BJ (cell line): ENCODE measurements around the gene TRMU. TPM values are rescaled to one million over a fixed set of nuclear protein-coding genes. Genes with fewer than 3 reads are reported as not detected.

Experiments used
- CTCF ChIA-PET: fragments of 350-600 bp; formaldehyde crosslinking; extraction: SDS; loops from one replicate; lab custom pipeline; 2021; ENCODE audit warnings: antibody characterized with exemption, inconsistent platforms; lab: Yijun Ruan, JAX
- POLR2A ChIA-PET: fragments of 300-600 bp; sonication (Branson Sonifier 250); formaldehyde crosslinking; extraction: SDS; loops from one replicate; lab custom pipeline; 2021; ENCODE audit warnings: antibody characterized with exemption; lab: Charles Lee
- DNase-seq: peaks from one replicate; pipeline ENCODE4 v3.0.0-alpha.2; 2011; ENCODE audit warnings: low read depth
- H3K27me3 ChIP-seq: 2 replicates; pipeline ENCODE4 v1.6.0; 2011; ENCODE audit warnings: low read length; ENCODE audit not compliant: control insufficient read depth, insufficient read depth
- H3K36me3 ChIP-seq: 2 replicates; pipeline ENCODE4 v1.5.1; 2011; ENCODE audit warnings: low read length; ENCODE audit not compliant: control insufficient read depth, insufficient read depth
- H3K4me3 ChIP-seq: 2 replicates; pipeline ENCODE4 v1.5.1; 2011; ENCODE audit warnings: low read depth, mild to moderate bottlenecking, control low read depth, low read length
- CTCF ChIP-seq: IDR thresholded peaks from 2 replicates; pipeline ENCODE4 v1.5.1; 2011; ENCODE audit warnings: low read depth, mild to moderate bottlenecking, control low read depth, inconsistent platforms, low read length, moderate library complexity; ENCODE audit not compliant: insufficient read depth
- polyA plus RNA-seq: library from polyadenylated mRNA; depleted of rRNA; stranded (reverse); fragments of >200 nt; gene quantifications from 2 replicates; pipeline ENCODE4 v1.2.3, GENCODE V29; 2011

TRMU gene
- polyA plus RNA-seq, 1 experiment, result 25.2 TPM

GRCh38 chr22:46353483-46354105 is 18.1 kb downstream of the TRMU start:
- CTCF ChIA-PET, result interaction anchor here (0.6 to 2.2 kb wide), 3 partner anchors 14 to 189 kb away, joined by 3 to 14 read pairs (median 5); partner anchors contain the start of gene TRMU
- H3K27me3 ChIP-seq, result no peaks in the 10 kb centered on the region
- no peak for TF ChIP-seq CTCF
- POLR2A ChIA-PET, result no interaction called here
- DNase-seq, result no peak
- H3K36me3 ChIP-seq, result peaks cover 60% of the 10 kb centered on the region
- no peak overlapping the region for H3K4me3 ChIP-seq

- TF ChIP-seq CTCF, result no peak
- Histone ChIP-seq H3K4me3 (no peak overlapping the region), H3K36me3 (peaks cover 56% of the 10 kb centered on the region), H3K27me3 (no peaks in the 10 kb centered on the region)
- CTCF ChIA-PET, result interaction anchor here (0.6 to 2.2 kb wide), 3 partner anchors 13 to 192 kb away, joined by 3 to 14 read pairs (median 5); no protein-coding TSS in a partner anchor
- POLR2A ChIA-PET, result no interaction called here
- DNase-seq, result no peak
These were observed 18.9 kb downstream of the TRMU start for GRCh38 chr22:46354176-46354992.

GRCh38 chr22:46354993-46355305 is 19.4 kb downstream of the TRMU start:
- DNase-seq, result no peak
- TF ChIP-seq CTCF, result no peak
- H3K27me3 ChIP-seq, result no peaks in the 10 kb centered on the region
- POLR2A ChIA-PET, result no interaction called here
- no peak overlapping the region for H3K4me3 ChIP-seq
- CTCF ChIA-PET, result interaction anchor here (0.6 to 2.3 kb wide), 5 partner anchors 12 to 191 kb away, joined by 3 to 29 read pairs (median 6); no protein-coding TSS in a partner anchor
- H3K36me3 ChIP-seq, result peaks cover 56% of the 10 kb centered on the region

- CTCF ChIA-PET, result interaction anchor here (1.1 to 2.6 kb wide), 5 partner anchors 8 to 193 kb away, joined by 3 to 29 read pairs (median 9); no protein-coding TSS in a partner anchor
- no peak for DNase-seq
- TF ChIP-seq CTCF, result peak; percentile 87
- H3K27me3 ChIP-seq, result no peaks in the 10 kb centered on the region
- no peak overlapping the region for H3K4me3 ChIP-seq
- POLR2A ChIA-PET, result no interaction called here
- H3K36me3 ChIP-seq, result peaks cover 53% of the 10 kb centered on the region
These were observed 20.0 kb downstream of the TRMU start for GRCh38 chr22:46355369-46355995.
